ENCODE measurements around the gene HMOX2.

Gene HMOX2, protein sequence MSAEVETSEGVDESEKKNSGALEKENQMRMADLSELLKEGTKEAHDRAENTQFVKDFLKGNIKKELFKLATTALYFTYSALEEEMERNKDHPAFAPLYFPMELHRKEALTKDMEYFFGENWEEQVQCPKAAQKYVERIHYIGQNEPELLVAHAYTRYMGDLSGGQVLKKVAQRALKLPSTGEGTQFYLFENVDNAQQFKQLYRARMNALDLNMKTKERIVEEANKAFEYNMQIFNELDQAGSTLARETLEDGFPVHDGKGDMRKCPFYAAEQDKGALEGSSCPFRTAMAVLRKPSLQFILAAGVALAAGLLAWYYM

DNA sequence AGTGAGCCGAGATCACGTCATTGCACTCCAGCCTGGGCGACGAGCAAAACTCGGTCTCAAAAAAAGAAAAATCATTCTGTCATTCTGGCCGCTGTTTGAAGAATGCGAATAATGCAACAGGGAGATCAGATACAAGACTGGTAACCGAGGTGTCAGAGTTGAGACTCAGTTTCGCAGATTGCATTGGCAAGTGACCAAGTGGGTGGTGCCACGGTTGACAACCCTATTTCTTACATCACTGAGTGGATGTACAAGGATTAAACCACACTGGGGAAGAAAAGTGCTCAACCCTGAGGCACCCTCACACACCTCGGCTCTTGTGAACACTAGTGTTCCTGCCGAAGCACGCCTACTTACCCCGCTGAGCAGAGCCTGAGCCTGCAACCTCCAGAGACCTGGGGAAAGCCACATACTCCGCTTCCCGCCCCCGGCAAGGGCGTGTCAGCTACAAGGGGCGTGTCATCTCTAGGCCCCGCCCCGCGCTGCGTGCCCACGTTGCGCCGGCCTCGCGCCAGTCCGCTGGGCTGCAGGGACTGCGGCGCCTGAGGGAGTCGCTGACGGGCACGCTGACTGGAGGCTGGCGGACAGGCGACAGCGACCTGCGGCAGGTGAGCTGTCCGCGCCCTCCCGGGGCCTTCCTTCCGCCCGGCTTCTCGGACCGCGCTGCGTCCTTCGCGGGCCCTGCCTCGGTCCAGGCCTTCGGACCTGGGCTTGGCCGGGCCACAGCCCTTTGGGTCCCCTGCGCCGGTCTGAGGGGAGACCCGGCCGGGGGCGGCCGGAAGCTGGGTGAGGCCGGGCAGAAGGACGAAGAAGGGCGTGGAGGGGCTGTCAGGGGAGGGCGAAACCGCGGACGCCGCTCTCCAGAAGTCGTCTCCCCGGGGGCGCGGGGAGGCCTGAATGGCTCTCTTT lies at the start of gene HMOX2:
TSS of gene HMOX2 (plus strand) at position 519 of the 909 bp plus-strand sequence. CDS start 29,127 bp downstream, outside the sequence.
- peak; percentile 97 for DNase-seq

DNA sequence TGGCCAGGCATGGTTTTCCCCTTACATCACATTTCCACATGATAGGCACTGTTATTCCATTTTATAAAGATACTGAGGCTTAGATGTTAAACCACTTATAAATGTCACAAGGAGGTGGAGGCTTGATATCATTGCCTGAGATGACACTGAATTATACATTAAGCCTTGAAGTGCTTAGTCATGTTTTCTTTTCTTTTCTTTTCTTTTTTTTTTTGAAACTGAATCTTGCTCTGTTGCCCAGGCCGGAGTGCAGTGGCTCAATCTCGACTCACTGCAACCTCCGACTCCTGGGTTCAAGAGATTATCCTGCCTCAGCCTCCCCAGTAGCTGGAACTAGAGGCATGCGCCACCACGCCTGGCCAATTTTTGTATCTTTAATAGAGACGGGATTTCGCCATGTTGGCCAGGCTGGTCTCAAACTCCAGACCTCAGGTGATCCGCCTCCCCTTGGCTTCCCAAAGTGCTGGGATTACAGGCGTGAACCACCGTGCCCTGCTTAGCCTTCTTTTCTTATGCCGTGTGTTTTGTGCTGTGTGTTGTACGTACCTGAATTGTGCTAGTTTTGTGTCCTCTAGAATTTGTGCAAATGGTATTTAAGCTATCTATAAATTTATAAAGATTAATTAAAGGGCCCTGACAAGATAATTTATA lies 49.4 kb upstream of the HMOX2 start:
- DNase-seq = no peak

DNA sequence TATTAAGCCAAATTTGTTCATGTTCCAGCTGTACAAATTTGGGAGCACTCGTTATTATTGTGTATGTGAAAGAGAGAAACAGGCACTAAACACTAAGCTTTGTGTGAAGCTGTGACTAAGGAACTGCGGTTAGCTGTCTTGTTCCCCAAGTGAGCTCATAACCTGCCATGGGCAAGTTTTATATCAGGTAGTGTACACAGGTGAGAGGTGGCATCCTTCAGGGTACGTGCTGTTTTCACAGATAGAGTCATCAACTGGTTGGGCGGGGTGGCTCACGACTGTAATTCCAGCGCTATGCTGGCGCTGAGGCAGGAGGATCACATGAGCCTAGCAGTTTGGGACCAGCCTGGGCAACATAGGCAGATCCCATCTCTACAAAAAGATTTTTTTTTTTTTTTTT lies 47.7 kb upstream of the HMOX2 start:
- DNase-seq = no peak

DNA sequence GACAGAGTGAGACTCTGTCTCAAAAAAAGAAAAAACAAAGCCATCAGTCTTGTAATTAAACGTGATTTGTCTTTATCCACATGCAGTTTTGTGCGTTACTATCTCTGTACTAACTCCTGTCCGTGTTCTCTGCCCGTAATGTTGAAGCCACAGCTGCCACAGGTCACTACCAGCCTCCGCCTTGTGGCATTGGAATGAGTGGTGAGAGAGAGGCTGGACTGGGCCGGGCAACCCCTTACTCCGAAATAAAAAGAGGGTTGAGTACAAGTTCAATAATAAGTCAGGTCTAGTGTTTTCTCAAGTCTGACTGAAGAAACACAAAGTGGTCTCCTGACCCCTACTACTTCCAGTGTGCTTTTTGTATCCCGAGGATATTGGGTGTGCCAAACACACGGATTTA lies 45.2 kb upstream of the HMOX2 start:
- DNase-seq = no peak

DNA sequence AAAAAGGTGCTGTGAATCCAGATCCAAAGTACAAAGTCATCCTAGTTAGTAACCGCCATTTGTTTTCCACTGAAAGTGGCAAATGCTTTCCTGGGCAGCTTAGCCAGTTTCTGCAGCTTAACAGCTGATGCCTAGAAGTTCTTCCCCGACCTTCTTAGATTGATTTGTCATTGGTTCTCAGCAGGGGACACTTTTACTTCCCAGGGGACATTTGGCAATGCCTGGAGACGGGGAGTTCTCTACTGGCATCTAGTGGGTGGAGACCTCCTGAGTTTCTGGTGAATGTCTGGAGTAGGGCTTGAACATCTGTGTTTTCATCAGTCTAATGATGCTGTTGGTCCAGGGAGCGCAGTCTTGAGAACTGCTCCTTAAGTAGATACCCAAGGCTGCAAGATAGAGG lies 43.0 kb upstream of the HMOX2 start:
- DNase-seq = no peak

DNA sequence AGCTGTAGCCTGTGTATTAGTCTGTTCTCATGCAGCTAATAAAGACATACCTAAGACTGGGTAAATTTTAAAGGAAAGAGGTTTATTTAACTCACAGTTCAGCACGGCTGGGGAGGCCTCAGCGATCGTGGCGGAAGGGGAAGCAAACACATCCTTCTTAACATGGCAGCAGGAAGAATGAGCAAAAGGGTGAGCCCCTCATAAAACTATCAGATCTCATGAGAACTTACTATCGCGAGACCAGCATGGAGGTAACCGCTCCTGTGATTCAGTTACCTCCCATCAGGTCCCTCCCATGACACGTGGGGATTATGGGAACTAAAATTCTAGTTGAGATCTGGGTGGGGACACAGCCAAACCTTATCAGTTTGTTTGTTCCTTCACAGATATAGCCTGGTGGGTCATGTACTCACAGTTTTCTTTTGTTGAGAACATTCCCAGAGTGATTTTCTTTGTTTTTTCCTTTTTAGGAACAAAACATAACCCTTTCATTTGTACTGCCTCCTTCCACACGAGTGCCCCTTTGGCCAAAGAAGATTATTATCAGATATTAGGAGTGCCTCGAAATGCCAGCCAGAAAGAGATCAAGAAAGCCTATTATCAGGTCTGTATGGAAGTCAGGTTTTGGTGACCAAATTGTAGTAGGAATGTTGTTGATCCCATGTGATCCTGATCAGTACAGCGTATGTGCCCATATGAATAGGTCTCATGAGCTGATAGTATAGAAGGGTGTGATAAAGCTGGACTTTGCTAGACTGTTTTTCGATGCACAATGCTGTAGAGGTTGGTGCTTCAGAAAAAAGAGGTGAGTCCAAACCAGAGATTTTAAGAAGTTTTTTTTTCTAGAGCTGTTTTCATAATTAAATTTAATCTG lies 42.0 kb upstream of the HMOX2 start:
- DNase-seq = no peak

DNA sequence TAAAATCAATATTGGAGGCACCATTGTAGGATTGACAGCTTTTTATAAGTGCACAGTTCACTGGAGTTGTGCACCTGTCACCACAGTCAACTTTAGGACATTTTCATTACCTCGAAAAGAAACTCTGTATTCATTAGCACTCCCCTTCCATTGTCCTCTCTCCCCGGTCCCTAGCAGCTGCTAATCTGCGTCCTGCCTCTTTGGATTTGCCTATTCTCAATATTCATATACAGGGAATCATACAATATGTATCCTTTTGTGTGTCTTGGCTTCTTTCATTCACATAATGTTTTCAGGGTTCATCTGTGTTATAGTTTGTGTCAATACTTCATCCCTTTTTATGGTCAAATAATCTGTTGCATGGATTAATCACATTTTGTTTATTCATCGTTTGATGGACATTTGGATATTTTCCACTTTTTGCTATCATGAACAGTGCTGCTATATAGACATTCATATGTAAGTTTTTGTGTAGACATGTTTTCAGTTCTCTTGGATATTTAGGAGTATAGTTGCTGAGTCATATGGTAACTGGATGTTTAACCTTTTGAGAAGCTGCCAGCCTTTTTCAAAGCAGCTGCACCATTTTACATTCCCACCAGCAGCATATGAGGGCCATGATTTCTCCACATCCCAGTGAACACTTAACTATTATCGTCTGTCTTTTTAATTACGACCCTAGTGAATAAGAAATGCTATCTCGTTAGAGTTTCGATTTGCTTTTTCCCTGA lies 40.7 kb upstream of the HMOX2 start:
- no peak for DNase-seq

DNA sequence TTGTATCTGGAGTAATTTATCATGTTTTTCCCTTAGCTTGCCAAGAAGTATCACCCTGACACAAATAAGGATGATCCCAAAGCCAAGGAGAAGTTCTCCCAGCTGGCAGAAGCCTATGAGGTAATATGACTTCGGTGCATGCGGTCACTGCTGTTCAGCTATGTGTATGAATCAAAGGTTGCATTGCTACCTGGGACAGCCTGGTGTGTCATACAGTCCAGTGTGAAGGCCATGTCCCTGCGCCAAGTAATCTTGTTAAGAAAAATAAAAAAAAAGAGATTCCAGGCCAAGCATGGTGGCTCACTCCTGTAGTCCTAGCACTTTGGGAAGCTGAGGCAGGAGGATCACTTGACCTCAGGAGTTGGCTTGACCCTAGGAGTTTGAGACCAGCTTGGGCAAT lies 38.8 kb upstream of the HMOX2 start:
- DNase-seq = no peak

DNA sequence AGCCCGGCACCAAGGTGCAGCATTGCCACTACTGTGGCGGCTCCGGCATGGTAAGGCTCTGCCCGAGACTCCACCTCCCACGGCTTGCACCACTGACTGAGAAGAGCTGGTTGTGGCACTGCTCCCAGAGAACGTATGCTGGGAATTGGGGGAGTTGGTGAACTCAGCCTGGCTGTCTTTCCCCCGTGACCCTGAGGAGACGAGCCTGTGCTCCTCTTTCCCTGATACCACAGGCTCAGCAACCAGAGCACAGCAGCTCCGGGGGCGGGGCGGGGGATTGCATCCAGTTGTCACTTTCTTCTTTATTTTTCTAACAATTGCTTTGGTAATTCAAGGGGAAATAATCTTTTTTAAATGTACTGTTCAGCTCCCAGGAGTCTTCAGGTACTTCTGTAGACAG lies 33.8 kb upstream of the HMOX2 start:
- DNase-seq = no peak

DNA sequence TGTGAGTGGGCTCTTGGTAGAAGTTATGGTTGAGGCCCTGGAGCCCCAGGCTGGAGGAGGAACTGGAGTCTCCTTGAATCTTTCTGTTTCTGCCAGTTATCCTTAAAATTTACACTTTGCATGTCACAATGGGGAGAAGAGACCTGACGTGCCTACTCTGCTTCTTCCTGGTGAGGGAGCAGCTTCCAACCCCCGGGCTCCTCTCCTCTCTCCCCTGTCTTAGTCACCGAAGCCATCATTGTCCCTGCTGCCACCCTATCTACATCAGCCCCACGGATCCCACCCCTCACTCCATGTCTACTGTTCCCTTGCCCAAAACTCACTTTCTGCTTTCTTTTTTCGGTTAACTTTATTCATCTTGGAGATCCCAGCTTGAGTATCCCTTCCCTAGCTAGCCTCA lies 32.9 kb upstream of the HMOX2 start:
- DNase-seq = no peak

DNA sequence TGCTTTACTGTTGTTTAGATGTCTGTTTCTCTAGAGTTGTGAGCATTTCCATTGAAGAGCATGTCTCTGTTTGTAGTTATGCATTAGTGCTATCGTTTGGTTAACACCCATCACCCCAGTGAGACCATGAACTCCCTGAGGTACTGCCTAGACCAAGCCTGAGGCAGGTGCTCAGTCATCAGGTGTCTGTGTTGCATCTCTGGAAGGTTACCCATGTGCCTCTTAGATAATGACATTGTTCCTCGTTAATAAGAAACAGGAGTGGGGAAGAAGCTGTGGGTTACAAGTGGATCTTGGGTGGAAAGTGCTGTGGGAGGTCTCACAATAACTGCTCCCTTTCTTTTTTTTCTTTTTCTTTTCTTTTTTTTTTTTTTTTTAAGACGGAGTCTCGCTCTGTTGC lies 32.2 kb upstream of the HMOX2 start:
- no peak for DNase-seq

DNA sequence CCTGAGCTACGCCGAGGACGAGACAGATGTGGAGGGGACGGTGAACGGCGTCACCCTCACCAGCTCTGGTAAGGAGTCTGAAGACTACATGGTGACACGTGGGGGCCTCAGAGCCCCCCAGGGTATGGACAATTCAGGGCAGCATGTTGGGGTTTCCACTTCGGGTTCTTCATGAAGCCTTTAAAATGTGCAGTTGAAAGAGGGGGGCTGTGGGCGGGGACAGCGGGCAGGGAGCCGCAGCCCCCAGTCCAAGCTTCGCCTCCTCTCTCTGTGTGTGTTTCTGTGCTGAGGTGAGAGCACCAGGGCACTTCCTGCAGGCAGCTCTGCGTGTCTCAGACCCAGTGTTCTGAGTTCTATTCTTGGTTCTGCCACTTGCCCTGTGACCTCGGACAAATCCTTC lies 25.8 kb upstream of the HMOX2 start:
- no peak for DNase-seq

DNA sequence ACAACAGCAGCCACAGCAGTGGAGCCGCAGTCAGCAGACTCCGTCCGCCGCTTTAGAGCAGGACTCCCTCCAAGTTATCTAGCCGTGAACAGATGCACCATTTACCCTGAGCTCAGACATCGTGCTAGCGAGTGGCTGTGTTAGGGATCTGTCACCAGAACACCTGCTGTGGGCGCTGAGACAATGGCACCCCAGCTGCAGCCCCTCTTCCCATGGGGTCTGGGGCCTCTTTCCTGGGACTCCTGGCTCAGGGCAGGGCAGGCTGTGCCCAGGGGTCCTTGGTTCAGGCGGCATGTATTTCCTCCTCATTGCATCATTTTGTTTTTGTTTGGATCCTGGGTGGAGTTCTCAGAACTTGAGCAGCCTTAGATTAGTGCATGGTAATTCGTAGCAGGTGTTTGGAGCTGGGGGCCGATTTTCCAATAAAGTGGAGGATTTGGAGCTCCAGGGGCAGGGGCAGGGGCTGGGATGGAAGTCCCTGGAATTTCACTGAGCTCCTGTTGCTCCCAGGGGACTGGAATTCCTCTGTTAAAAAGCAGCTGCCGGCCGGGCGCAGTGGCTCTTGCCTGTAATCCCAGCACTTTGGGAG lies 25.2 kb upstream of the HMOX2 start:
- no peak for DNase-seq

DNA sequence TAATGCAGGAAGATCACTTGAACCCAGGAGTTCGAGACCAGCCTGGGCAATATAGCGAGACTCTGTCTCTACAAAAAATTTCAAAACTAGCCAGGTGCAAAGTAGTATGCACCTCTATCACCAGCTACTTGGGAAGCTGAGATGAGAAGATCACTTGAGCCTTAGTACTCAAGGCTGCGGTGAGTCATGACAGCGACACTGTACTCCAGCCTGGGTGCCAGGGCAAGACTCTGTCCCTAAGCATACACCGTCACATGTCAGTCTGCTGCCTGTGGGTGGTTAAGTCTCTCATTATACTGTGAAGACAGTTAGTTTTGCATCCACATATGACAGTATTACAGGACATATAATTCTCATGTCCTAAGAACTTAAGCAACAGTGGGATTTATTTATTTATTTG lies 23.5 kb upstream of the HMOX2 start:
- DNase-seq = no peak

DNA sequence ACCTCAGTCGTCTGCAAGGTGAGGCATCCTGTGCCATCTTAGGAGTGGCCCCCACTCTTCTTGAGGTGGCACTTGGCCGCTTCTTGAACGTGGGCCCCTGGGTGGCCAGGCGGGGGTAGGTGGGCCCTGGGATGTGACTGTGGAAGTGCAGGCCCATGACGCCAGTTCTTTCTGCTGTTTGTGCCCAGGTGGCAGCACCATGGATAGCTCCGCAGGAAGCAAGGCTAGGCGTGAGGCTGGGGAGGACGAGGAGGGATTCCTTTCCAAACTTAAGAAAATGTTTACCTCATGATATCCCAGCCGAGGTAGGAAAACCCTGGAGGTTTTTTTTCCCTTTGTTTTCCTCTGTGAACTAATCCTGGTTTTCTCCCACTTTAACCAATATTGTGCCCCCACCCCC lies 21.6 kb upstream of the HMOX2 start:
- DNase-seq = no peak

DNA sequence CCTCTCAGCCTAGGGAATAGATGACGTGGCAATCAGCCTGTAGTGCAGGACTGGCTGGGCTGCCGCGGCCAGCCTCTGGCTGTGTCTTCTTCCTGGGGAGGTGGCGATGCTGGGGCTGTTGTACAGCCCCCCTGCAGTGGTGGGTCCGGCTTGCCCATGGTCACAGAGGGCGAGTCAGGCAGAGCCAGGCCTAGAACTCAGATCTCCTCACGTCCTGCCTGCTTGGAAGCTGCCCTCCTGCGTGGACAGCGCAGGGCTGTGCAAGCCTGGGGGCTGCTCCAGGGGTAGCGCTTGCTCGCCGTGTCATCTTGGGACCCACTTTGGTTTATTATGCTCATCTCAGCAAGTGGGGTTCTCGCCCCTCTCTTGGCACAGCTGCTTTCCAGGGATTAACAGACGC lies 21.1 kb upstream of the HMOX2 start:
- no peak for DNase-seq

DNA sequence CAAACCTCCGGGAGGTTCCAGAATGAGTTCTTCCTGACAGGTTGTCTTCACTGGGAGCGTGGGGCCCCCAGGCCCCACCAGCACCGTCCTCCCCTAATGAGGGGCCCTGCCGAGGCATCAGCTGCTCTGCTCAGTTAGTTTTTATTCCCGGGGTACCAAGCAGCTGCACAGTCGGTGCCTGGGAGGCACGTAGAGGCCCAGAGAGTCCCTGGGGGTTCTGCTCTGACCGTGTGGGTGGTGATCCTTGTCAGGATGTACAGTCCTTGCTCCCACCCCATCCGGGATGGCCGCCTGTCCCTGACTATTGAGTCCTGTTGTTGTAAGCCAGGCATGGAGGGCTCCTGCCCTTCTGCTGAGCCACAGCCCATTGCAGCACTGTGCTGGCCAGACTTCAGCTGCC lies 20.2 kb upstream of the HMOX2 start:
- DNase-seq = no peak

DNA sequence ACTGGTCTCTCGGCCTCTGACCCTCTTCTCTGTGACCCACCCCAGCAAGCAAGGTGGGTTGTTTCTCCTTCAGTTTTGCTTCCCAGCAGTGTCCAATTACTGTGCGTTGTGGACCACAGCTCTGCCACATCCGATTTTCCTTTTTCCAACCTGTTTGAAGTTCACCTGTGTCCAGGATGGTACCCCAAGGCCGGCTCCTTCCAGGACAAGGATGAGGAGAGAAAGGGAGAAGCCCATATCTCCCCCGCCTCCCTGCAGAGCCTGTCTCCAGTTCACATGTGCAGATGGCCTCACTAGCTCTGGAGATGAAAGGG lies 15.3 kb upstream of the HMOX2 start:
- no peak for DNase-seq

DNA sequence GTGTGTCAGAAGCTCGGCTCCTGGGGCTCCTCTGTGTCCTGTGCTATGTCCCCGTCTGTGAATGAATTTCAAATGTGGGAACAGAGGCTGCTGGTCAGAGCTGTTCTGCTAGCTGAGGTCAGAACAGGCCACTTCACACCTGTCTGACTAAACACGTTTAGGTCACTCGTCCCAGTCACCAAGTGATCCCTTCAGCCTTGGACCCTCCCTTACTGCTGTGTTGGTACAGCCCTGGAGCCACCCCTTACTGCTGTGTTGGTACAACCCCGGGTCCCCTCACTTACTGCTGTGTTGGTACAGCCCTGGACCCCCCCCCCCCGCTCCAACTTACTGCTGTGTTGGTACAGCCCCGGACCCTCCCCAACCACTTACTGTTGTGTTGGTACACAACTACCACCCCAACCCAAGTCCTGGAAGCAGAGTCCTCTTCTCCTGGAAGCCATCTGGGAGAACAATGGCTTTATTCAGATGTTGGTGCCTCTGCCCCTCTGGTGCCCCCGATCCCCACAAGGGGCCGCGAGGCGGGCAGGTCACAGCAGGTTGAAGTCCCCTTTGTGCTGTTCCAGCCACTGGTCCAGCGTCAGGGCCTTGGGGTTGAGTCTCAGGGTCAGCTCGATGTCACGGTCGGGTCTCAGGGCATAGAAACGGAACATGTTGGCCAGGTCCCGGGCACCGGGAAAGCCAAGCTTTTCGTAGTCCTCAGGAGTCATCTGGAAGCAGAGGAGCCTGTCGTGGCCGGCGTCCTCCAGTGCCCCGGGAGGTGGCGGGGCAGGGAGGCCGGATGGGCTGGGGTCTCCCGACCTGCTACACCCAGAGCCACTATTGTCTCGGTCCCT lies 14.7 kb upstream of the HMOX2 start:
- DNase-seq = no peak

DNA sequence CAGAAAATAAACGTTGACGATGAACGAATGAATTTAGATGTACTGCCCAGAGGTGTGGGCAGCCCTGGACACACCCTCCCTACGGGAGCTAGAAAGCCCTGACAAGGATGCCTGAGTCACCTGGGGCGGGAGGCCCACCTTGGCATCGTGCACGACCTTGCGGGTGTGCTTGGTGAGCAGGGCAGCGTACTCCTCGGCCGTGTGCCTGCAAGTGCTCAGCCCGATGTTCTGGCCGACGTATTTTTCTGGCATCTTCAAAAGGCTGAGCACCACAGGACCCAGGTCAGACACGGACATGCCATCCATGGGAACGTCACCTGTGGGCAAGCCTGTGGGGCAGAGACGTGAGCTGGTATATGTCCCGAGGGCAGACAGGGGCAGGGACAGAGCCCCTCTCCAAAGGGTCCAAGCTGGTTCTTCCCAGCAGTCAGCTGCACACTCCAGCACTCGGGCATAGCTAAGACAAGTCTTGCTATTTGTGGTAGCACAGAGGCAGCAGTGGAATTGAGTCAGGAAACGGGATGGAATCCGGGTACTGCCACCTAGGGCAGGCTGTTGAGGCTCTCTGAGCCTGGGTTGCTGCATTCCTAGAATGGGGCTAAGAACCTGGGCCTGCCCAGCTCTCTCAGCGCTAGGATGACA lies 12.6 kb upstream of the HMOX2 start:
- DNase-seq = no peak

All from suppressor macrophage treated with lipopolysaccharide for 4 hours (primary cell).